ENCODE results near the gene RTN4RL2. TPM values are rescaled to one million over a fixed set of nuclear protein-coding genes. Genes with fewer than 3 reads are reported as not detected.
A peak's percentile ranks its signal among the peaks of the same experiment; 100 is the strongest.

RTN4RL2 gene
- total RNA-seq, 4 donors from 2014 or later = 1.2 TPM; not detected in 3

- Histone ChIP-seq H3K27ac (no peak overlapping the region), H3K36me3 (peaks cover 0 to 35% (median 0%) of the 10 kb centered on the region in 3 donors), H3K27me3 (no peaks in the 10 kb centered on the region), H3K4me1 (peaks cover 0 to 19% (median 10%) of the 10 kb centered on the region in 4 donors), H3K9me3 (no peaks in the 10 kb centered on the region), H3K4me3 (no peak overlapping the region)
- no peak for DNase-seq
- TF ChIP-seq POLR2A (IDR thresholded peaks at IDR 0.05) = no peak
- TF ChIP-seq, protein P1, sequence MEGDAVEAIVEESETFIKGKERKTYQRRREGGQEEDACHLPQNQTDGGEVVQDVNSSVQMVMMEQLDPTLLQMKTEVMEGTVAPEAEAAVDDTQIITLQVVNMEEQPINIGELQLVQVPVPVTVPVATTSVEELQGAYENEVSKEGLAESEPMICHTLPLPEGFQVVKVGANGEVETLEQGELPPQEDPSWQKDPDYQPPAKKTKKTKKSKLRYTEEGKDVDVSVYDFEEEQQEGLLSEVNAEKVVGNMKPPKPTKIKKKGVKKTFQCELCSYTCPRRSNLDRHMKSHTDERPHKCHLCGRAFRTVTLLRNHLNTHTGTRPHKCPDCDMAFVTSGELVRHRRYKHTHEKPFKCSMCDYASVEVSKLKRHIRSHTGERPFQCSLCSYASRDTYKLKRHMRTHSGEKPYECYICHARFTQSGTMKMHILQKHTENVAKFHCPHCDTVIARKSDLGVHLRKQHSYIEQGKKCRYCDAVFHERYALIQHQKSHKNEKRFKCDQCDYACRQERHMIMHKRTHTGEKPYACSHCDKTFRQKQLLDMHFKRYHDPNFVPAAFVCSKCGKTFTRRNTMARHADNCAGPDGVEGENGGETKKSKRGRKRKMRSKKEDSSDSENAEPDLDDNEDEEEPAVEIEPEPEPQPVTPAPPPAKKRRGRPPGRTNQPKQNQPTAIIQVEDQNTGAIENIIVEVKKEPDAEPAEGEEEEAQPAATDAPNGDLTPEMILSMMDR (IDR thresholded peaks at IDR 0.05) = no peak
These were observed 26.9 kb downstream of the RTN4RL2 start for GRCh38 chr11:57487021-57487778.

- H3K4me1 ChIP-seq = peaks cover 0 to 11% (median 2%) of the 10 kb centered on the region in 4 donors
- no peaks in the 10 kb centered on the region for H3K9me3 ChIP-seq
- no peak for TF ChIP-seq POLR2A (IDR thresholded peaks at IDR 0.05)
- TF ChIP-seq, protein P1 (IDR thresholded peaks at IDR 0.05) = no peak
- no peak for DNase-seq
- no peak overlapping the region for H3K4me3 ChIP-seq
- peaks cover 0 to 35% (median 0%) of the 10 kb centered on the region in 3 donors for H3K36me3 ChIP-seq
- no peak overlapping the region for H3K27ac ChIP-seq
- H3K27me3 ChIP-seq = no peaks in the 10 kb centered on the region
These were observed 27.8 kb downstream of the RTN4RL2 start for GRCh38 chr11:57487920-57488659.

DNA sequence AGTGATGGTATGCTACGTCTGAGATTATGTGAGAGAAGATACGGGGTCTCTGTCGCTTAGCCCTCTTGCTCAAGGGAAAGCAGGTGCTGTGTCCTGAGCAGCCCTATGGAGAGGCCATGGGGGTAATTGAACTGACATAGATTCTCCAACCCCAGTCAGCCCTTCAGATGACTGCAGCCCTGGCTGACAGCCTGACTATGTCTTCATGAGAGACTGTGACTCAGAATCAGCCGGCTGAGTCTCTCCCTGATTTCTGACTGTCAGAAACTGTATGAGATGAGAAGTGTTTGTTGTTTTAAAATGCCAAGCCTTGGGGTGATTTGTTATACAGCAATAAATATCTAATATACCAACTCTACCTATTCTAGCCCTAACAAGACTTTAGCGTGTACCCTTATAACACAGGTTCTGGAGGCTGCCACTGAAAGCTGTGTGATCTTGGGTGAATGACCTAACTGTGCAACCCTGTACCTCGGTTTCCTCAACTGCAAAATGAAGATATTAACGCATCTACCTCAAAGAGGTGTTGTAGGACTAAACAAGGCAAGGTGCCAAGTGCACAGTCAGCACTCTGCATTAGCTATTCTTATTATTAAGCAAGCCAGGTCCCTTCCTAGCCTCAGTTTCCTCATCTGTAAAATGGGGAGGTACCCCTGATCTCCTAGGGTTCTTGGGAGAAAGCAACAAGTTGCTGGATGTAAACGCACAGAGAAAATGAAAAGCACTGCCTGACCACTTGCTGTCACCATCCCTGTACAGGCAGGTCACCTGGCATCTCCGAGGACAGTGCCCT is 30.3 kb downstream of the RTN4RL2 start:
- no peak for DNase-seq
- Histone ChIP-seq H3K27me3 (no peaks in the 10 kb centered on the region), H3K4me3 (no peak overlapping the region), H3K27ac (no peak overlapping the region), H3K9me3 (no peaks in the 10 kb centered on the region), H3K36me3 (peaks cover 0 to 26% (median 0%) of the 10 kb centered on the region in 3 donors), H3K4me1 (no peaks in the 10 kb centered on the region)
- no peak for TF ChIP-seq POLR2A (IDR thresholded peaks at IDR 0.05)
- TF ChIP-seq, protein P1 (IDR thresholded peaks at IDR 0.05) = no peak

GRCh38 chr11:57491371-57492061 is 31.2 kb downstream of the RTN4RL2 start:
- Histone ChIP-seq H3K36me3 (peaks cover 0 to 25% (median 0%) of the 10 kb centered on the region in 3 donors), H3K4me1 (no peaks in the 10 kb centered on the region), H3K9me3 (no peaks in the 10 kb centered on the region), H3K27me3 (no peaks in the 10 kb centered on the region), H3K4me3 (no peak overlapping the region), H3K27ac (no peak overlapping the region)
- no peak for TF ChIP-seq POLR2A (IDR thresholded peaks at IDR 0.05)
- TF ChIP-seq, protein P1 (IDR thresholded peaks at IDR 0.05) = peak in 5 of 6 experiments; percentile 8 to 56 (median 48)
- DNase-seq = peak in 1 of 3 donors; percentile 62
